Activated CD4-positive, CD25-positive, alpha-beta regulatory T cell treated with anti-CD3 and anti-CD28 coated beads, Interleukin-2, amount 50 U/mL, for 24 hours (primary cell): Measurements from ENCODE around the gene GRAMD2B.
"Not testable (repeated sequence)": the region's sequence is repeated elsewhere in the genome, so short reads cannot be mapped to it uniquely, and the experiment has no call there.

Experiments
- ATAC-seq, 2 donors: fragments of 150-1000 bp; cut with Tn5 transposase; one replicate each; pipeline ENCODE4 v1.10.0; 2021; ENCODE audit warnings: mild to moderate bottlenecking in 1 of 2, moderate library complexity in 1 of 2

GRAMD2B gene

GRCh38 chr5:126514558-126515141 is 91.4 kb downstream of the GRAMD2B start:
- ATAC-seq, result no peak

DNA sequence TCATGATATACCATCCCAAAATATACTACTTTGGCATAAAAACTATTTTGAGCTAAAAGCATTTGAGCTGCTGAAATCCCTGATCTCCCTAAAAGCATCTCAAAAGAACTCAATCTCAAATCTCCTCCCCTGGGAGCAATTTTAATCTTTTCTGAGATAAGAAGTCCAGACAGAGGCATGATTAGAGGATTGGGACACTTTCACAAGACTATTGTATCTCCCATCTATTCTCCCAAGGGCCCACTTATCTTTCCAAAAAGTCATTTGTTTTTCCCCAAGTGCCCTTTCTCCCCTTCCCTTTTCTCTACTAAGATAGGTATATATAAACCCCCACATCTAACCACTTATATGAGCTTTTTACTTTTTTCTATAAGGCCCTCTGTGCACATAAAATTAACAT is 92.1 kb downstream of the GRAMD2B start:
- no peak for ATAC-seq

GRCh38 chr5:126516133-126516532 is 92.9 kb downstream of the GRAMD2B start:
- ATAC-seq, result no peak

DNA sequence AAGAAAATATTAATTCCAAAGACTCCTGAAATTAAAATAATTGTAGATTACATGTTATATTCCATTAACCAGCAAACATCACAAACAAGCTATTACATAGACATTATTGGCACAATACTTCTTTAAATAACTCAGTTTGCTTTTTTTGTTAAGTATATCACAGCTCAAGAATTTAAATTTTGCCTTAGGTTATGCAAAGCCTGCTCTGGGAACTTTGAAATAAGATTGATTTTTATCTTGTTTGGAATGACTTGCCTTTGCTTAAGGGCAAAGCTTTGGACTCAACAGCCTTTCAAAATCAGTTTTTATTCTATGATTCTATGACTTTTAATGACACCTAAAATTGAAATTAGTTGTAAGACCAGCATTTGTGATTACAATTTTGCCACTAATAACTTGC is 93.6 kb downstream of the GRAMD2B start:
- no peak for ATAC-seq

DNA sequence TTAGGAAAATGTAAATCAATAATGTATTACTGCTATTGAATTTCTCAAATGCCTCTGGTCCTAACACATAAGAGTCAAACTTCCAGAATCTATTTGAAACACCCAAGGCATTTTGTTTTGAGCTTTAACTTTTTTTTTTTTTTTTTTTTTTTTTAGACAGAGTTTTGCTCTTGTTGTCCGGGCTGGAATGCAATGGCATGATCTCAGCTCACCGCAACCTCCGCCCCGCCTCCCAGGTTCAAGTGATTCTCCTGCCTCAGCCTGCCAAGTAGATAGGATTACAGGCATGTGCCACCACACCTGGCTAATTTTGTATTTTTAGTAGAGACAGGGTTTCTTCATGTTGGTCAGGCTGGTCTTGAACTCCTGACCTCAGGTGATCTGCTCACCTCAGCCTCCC is 96.0 kb downstream of the GRAMD2B start:
- not testable (repeated sequence) for ATAC-seq

GRCh38 chr5:126519637-126520592 is 96.7 kb downstream of the GRAMD2B start:
- ATAC-seq, result no peak

GRCh38 chr5:126520593-126520953 is 97.4 kb downstream of the GRAMD2B start:
- no peak for ATAC-seq

DNA sequence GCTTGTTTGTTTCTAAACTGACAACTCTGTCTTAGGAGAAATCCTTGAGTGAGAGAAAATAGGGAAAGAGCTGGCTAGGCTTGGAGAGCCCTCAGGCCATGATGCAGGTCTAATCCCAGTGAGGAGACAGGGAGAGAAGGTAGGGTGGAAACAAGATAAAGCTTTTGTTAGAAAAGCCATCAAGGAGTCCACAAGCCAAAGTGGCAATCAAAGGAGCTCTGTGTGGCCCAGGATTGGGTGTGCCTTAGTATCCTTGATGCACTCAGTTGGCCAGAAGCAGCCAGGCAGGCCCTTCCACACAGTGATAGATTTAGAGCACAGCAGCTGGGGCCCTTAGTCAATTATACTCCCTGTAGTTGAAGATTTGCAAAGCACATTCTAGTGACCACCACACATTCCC is 97.9 kb downstream of the GRAMD2B start:
- ATAC-seq, result no peak

DNA sequence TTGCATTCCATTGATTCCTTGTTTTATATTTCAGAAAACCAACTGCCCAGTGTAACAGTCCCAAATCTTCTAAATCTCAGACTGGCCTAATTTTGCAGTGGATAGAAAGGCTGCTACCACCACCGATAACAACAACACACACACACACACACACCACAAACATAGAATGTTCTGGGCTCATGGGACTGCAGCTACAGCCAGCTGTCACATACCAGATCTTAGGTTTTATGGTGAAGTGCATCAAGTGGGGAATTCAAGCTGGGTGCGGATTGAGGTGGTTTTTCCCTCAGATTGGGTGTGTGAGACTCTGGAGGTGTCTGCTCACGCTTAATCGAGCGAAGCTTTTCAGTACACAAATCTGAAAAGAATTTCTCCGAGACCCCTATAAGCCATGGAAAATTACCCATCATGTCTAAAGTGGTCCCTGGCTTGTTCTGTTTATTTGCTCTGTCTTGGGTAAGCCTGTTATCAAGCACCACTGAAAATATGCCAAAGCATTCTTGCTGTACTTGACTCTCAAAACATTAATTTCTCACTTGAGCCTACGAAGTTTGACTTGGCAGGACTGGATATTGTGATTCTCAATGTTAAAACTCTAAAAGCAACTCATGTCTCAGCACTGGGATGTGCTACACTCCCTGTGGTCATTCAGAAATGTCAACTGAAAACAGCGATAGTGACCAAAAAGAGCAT is 100.8 kb downstream of the GRAMD2B start:
- no peak for ATAC-seq

DNA sequence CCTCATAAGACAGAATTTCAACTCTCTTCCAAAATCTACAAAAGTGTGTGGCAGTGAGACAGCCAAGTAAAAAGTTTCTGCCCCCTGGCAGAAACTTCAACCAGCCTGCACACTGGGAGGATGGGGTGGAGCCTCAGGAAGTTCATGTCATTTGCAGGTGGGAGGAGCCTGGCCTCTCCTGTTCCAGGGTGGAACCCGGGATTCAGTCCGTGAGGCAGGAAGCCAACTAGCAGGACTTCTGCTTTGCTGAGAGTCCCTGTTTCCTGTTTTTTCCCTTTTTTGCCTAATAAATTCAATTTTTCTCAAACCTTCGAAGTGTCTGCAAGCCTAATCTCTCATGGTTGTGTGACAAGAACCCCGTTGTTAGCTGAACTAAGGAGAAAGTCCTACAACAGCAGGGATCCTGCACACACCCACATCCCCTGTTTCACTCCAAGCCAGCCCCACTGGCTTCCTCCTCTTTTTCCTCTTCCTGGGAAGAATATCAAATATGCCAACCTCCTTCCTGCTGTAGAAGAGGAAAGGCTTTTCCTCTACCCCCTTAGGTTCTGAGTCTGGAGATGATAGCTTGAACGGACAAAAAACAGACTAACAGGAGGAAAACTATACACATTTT is 102.5 kb downstream of the GRAMD2B start:
- ATAC-seq, result no peak

DNA sequence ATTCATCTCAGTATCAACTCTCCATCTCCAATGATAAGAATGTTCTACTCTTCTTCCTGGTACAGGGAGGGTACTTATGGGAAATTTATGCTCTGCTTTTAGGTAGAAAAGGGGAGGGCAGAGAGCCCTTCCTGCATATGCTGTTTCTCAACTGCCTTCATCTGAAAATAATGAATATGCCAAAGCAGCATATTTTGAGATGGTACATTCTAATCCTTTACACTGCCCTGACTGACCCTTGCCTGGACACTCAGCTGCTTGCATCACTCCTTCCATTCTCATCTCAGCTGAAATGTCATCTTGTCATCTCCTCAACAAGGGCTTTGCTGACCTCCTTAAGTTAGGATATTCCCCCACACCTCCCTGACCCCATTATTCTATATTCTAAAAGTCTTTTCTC is 103.3 kb downstream of the GRAMD2B start:
- ATAC-seq, result no peak

GRCh38 chr5:126527158-126527557 is 103.9 kb downstream of the GRAMD2B start:
- no peak for ATAC-seq

- no peak for ATAC-seq
These were observed 104.7 kb downstream of the GRAMD2B start for GRCh38 chr5:126527892-126528291.

DNA sequence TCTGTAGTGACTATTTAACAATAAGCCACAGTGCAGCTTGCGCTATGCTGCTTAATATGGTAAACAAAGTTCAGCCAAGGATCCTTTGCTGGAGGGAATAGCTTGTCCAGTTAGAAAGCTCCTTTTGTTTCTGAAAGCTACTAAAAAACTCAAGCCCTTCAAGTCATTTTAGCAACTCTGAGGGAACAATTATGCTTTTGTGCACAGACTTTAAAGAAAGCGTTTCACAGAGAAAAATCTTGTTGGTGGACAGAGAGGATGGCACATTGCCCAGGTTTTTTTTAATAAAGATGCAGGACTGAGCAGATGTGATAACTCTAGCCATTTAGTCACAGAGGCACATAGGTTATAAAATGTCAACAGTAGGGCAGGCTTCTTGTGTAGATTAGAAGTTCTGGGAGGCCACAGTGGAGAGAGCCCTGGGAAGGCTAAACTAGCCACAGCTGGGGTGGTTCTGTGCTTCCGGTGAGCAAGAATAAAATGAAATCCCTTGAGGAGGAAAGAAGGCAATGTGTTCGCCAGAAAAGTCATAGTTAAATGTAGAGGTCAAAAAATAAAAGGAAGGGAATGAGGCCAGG is 108.4 kb downstream of the GRAMD2B start:
- no peak for ATAC-seq

- ATAC-seq, result no peak
These were observed 111.3 kb downstream of the GRAMD2B start for GRCh38 chr5:126534553-126534952.

- no peak for ATAC-seq
These were observed 112.8 kb downstream of the GRAMD2B start for GRCh38 chr5:126535856-126536545.

- ATAC-seq, result no peak
These were observed 113.7 kb downstream of the GRAMD2B start for GRCh38 chr5:126536874-126537273.

DNA sequence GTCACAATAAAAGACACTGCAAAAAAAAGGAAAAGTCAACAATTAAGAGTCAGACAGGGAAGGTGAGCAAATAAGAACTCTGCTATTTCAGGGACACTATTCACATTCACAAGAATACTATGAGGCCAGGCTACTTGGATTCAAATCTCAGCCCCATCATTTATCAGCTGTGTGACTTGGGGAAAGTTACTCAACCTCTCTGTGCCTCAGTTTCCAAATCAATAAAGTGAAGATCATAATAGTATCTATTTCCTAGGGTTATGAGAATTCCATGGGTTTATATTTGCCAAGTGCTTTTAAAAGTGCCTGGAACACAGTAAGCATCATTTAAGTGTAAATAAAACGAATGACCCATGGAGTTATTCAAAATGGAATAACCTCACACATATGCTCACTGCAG is 115.4 kb downstream of the GRAMD2B start:
- no peak for ATAC-seq

DNA sequence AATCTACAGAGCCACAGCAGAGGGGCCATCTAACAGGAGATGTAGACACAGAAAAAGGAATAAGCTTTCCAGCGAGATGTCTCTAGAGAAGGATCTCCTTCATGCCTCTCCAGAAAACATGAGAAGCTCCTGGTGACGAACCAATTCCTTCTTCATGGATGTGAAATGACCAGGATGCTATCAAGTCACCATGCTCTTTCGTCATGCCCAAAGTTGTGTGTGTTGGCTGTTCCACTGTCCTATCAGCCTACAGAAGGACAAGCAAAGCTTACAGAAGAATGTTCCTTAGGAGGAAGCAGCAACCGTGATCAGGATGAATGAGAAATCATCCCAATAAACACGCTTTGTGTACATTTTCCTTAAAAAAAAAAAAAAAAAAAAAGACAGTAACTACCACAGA is 117.4 kb downstream of the GRAMD2B start:
- no peak for ATAC-seq

- ATAC-seq, result no peak
These were observed 119.2 kb downstream of the GRAMD2B start for GRCh38 chr5:126542441-126542840.

DNA sequence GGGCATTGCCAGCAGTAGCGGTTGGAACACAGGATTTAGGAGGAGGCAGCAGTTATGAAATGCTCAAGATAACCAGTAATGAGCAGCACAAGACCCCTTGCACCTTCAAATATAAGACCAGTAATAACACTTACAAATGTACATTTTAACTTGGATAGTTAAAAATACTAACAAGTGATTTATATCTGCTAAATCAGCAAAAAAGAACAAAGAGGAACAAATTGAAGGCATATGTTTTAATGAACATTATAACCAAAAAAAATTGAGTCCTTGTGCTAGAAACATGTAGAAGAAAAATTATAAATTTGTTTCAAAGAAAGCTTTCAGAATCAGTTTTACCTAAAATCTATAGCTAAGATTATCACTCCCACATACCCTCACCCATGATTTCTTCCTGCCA is 119.8 kb downstream of the GRAMD2B start:
- ATAC-seq, result no peak

DNA sequence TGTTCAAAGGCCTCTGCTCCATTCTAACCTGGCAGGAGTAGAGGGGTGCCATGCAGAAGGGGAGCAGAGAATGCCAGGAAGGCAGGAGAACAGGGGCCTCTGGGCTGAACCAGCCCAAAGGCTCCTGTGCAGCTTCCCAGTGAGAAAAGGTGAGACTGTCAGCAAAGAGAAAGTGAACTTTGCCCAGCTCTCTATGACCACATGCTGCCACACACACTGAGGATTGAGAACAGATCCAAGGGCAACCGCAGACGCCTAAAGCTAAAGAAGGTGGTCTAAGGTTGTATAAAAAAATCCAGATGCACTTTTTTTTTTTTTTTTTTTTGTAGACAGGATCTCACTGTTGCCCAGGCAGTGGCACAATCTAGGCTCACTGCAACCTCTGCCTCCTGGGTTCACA is 120.5 kb downstream of the GRAMD2B start:
- ATAC-seq, result no peak
